OCI-LY7 (cell line): ENCODE results near the gene PTPRM. TPM values are rescaled to one million over a fixed set of nuclear protein-coding genes. Genes with fewer than 3 reads are reported as not detected.

Experiments used
- BruUV-seq: library from RNA; stranded (reverse); fragments of 400-500 nt; replicated peaks from 2 replicates; lab custom pipeline; 2021; lab: Mats Ljungman, UMichigan
- CTCF ChIA-PET: fragments of 300-600 bp; sonication (Branson Sonifier 250); formaldehyde crosslinking; loops from one replicate; lab custom pipeline; 2022; ENCODE audit warnings: antibody characterized with exemption; ENCODE audit not compliant: unreplicated experiment; lab: Charles Lee
- POLR2A ChIA-PET: fragments of 300-600 bp; sonication (Branson Sonifier 250); formaldehyde crosslinking; loops from one replicate; lab custom pipeline; 2022; ENCODE audit warnings: antibody characterized with exemption; lab: Charles Lee
- DNase-seq: peaks from one replicate; pipeline ENCODE4 v3.0.0-alpha.2; 2015; ENCODE audit warnings: low spot score
- H2AFZ ChIP-seq: fragments of 200-600 bp; sonication (generic), shearing (Covaris generic); 2 replicates; pipeline ENCODE4 v1.6.1; 2014; ENCODE audit warnings: mild to moderate bottlenecking, antibody characterized with exemption, low read length, moderate library complexity
- H3K27ac ChIP-seq: fragments of 200-600 bp; sonication (generic); 2 replicates; pipeline ENCODE4 v1.5.1; 2014; ENCODE audit warnings: mixed run types, low read depth, mild to moderate bottlenecking, moderate library complexity, low read length, inconsistent platforms; ENCODE audit not compliant: poor library complexity, severe bottlenecking
- H3K36me3 ChIP-seq: fragments of 200-600 bp; sonication (generic); 2 replicates; pipeline ENCODE4 v1.6.1; 2014; ENCODE audit warnings: mild to moderate bottlenecking, antibody characterized with exemption, low read length, moderate library complexity, mixed read lengths; ENCODE audit not compliant: insufficient read depth
- H3K4me1 ChIP-seq: fragments of 200-600 bp; sonication (generic); 2 replicates; pipeline ENCODE4 v1.5.1; 2014; ENCODE audit warnings: mild to moderate bottlenecking, low read length; ENCODE audit not compliant: insufficient read depth, poor library complexity, severe bottlenecking
- H3K4me2 ChIP-seq: fragments of 200-600 bp; sonication (generic); 2 replicates; pipeline ENCODE4 v1.6.1; 2014; ENCODE audit warnings: mild to moderate bottlenecking, low read length
- H3K4me3 ChIP-seq: fragments of 200-600 bp; sonication (generic); 2 replicates; pipeline ENCODE4 v1.5.1; 2014; ENCODE audit warnings: mild to moderate bottlenecking, low read depth, low read length; ENCODE audit not compliant: poor library complexity, severe bottlenecking
- H3K79me2 ChIP-seq: fragments of 200-600 bp; sonication (generic); 2 replicates; pipeline ENCODE4 v1.6.1; 2016; ENCODE audit warnings: low read depth, mild to moderate bottlenecking, low read length, moderate library complexity, mixed read lengths; ENCODE audit not compliant: insufficient read depth
- H3K9me2 ChIP-seq: fragments of 200-600 bp; sonication (generic); 2 replicates; pipeline ENCODE4 v1.6.1; 2016; ENCODE audit warnings: mild to moderate bottlenecking, low read length, mixed read lengths; ENCODE audit not compliant: insufficient read depth
- H3K9me3 ChIP-seq: fragments of 200-600 bp; sonication (generic); 2 replicates; pipeline ENCODE4 v1.6.1; 2014; ENCODE audit warnings: mild to moderate bottlenecking, mixed run types, low read length, mixed read lengths
- H4K20me1 ChIP-seq: fragments of 200-600 bp; sonication (generic); 2 replicates; pipeline ENCODE4 v1.6.1; 2014; ENCODE audit warnings: mild to moderate bottlenecking, antibody characterized with exemption, low read length, moderate library complexity, mixed read lengths; ENCODE audit not compliant: insufficient read depth
- CTCF ChIP-seq: fragments of 200-600 bp; sonication (generic); conservative IDR thresholded peaks from 2 replicates; pipeline ENCODE4 v1.5.1; 2014; ENCODE audit warnings: mild to moderate bottlenecking, antibody characterized with exemption, low read length, moderate library complexity, mixed read lengths
- EZH2phosphoT487 ChIP-seq: fragments of 200-600 bp; sonication (generic); IDR thresholded peaks from 2 replicates; pipeline ENCODE4 v1.6.1; 2018; ENCODE audit warnings: low read depth, borderline replicate concordance, mild to moderate bottlenecking, mixed run types, antibody characterized with exemption, low read length, moderate library complexity, mixed read lengths
- intact Hi-C: fragments of 100-400 bp; cut with micrococcal nuclease; formaldehyde crosslinking; loops from one replicate; pipeline ENCODE4 v1.10.0; 2022; ENCODE audit not compliant: unreplicated experiment
- total RNA-seq, 2 experiments: library from RNA; depleted of rRNA in 1 of 2; stranded (reverse); fragments of >200 nt in 1 of 2; shearing (Covaris generic) in 1 of 2; gene quantifications; 2 replicates each; pipeline ENCODE4 v1.2.3, GENCODE V29; 2014 to 2022

The PTPRM gene
- total RNA-seq, 2 experiments from 2014 or later = not detected

DNA sequence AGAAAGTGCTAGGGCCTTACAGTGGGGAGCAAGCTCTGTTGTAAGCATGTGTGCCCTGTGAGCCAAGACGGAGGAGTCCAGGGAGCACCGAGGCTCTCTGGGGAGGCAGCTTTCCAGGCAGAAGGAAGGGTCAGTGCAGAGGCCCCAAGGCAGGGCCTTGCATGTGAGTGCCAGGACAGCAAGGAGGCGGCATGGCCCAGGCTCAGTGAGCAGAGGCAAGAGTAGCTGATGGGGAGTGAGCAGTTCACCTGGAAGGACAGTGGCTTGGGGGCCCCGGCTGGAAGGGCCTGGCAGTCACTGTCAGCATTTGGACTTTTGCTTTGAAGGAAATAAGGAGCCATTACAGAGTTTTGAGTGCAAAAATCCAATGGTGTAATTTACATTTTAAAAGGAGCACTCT, 818.3 kb downstream of the PTPRM start:
- Histone ChIP-seq H3K36me3 (no peaks in the 10 kb centered on the region), H2AFZ (no peak overlapping the region), H3K4me3 (no peak overlapping the region), H3K27ac (no peak overlapping the region), H4K20me1 (no peaks in the 10 kb centered on the region), H3K4me1 (no peaks in the 10 kb centered on the region), H3K4me2 (no peak overlapping the region), H3K79me2 (no peaks in the 10 kb centered on the region), H3K9me2 (no peaks in the 10 kb centered on the region), H3K9me3 (no peaks in the 10 kb centered on the region)
- POLR2A ChIA-PET = no interaction called here
- DNase-seq = no peak
- intact Hi-C loops = no loop called here
- CTCF ChIA-PET = interaction anchor here (0.6 kb wide), 1 partner anchor 115 kb away, joined by 3 read pairs; no protein-coding TSS in a partner anchor
- TF ChIP-seq EZH2phosphoT487 = no peak
- no peak for TF ChIP-seq CTCF
- BruUV-seq = no TSS peak

GRCh38 chr18:8386669-8387380, 819.7 kb downstream of the PTPRM start:
- POLR2A ChIA-PET = interaction anchor here (0.7 kb wide), 1 partner anchor 58 kb away, joined by 4 read pairs; no protein-coding TSS in a partner anchor
- CTCF ChIA-PET = interaction anchor here (0.6 kb wide), 1 partner anchor 1055 kb away, joined by 3 read pairs; no protein-coding TSS in a partner anchor
- Histone ChIP-seq H3K9me3 (no peaks in the 10 kb centered on the region), H3K4me1 (no peaks in the 10 kb centered on the region), H3K79me2 (no peaks in the 10 kb centered on the region), H3K9me2 (no peaks in the 10 kb centered on the region), H3K36me3 (no peaks in the 10 kb centered on the region), H2AFZ (no peak overlapping the region), H3K4me3 (no peak overlapping the region), H4K20me1 (no peaks in the 10 kb centered on the region), H3K4me2 (no peak overlapping the region), H3K27ac (no peak overlapping the region)
- no TSS peak for BruUV-seq
- intact Hi-C loops = no loop called here
- TF ChIP-seq EZH2phosphoT487 = no peak
- TF ChIP-seq CTCF = no peak
- no peak for DNase-seq
